ENCODE data around the gene GALNT2. TPM values are rescaled to one million over a fixed set of nuclear protein-coding genes. Genes with fewer than 3 reads are reported as not detected.
A peak's percentile ranks its signal among the peaks of the same experiment; 100 is the strongest.

Gene GALNT2
- total and polyA plus RNA-seq, 9 of the 15 experiments (the other 6 are each of a cell fraction or from before 2014, with no cell fraction given): 1.6 to 106 (median 51.9) TPM

GRCh38 chr1:230175839-230176238 is 108.8 kb downstream of the GALNT2 start:
- no peak for ATAC-seq
- Histone ChIP-seq H3K4me2 (ENCODE audit: insufficient read depth, low read length) (no peak overlapping the region), H3K4me3 (no peak overlapping the region), H3K36me3 (ENCODE audit: control insufficient read depth, insufficient read depth, low read length) (peaks cover 24% of the 10 kb centered on the region; the same call in 2 of the 3 replicates), H3K9me3 (replicated peaks; ENCODE audit: control insufficient read depth, insufficient read depth, low read depth, low read length) (no peaks in the 10 kb centered on the region), H3K27ac (ENCODE audit: extremely low read depth, low read depth, low read length) (no peak overlapping the region), H3K27me3 (ENCODE audit: control insufficient read depth in 2 of 2, insufficient read depth in 2 of 2, low read length in 2 of 2) (no peaks in the 10 kb centered on the region), H3K9ac (ENCODE audit: insufficient read depth in 1 of 2, low read depth in 2 of 2, low read length in 2 of 2) (no peak overlapping the region), H3K9me1 (ENCODE audit: control insufficient read depth, insufficient read depth, low read length) (no peaks in the 10 kb centered on the region), H2AFZ (ENCODE audit: low read depth, low read length) (no peak overlapping the region), H4K20me1 (replicated peaks; ENCODE audit: control insufficient read depth, insufficient read depth, low read length) (0 out of 2 replicates have a peak, but pooled peaks cover 5% of the 10 kb centered on the region), H3K4me1 (replicated peaks in 1 of 2; ENCODE audit: control insufficient read depth in 2 of 2, insufficient read depth in 2 of 2, low read length in 2 of 2) (peaks cover 17 to 44% of the 10 kb centered on the region in 2 experiments), H3K79me2 (ENCODE audit: control insufficient read depth, insufficient read depth, low read length) (peaks cover 51% of the 10 kb centered on the region)
- no peak for FAIRE-seq
- TF ChIP-seq ZKSCAN1 (IDR thresholded peaks at IDR 0.05; ENCODE audit: low read depth, low read length) (peak; percentile 95), ZNF740 (CRISPR knock-in tag; IDR thresholded peaks at IDR 0.05) (no peak), ZNF740 (tag; IDR thresholded peaks at IDR 0.05) (0 out of 4 replicates have a peak, but pooled peaks of 1 of the 2 experiments have one; percentile 15)
- TF ChIP-seq, protein P1, sequence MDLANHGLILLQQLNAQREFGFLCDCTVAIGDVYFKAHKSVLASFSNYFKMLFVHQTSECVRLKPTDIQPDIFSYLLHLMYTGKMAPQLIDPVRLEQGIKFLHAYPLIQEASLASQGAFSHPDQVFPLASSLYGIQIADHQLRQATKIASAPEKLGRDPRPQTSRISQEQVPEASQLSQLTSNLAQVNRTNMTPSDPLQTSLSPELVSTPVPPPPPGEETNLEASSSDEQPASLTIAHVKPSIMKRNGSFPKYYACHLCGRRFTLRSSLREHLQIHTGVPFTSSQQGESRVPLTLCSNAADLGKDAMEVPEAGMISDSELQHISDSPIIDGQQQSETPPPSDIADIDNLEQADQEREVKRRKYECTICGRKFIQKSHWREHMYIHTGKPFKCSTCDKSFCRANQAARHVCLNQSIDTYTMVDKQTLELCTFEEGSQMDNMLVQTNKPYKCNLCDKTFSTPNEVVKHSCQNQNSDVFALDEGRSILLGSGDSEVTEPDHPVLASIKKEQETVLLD (IDR thresholded peaks at IDR 0.05): no peak
- POLR2A ChIA-PET: interaction anchor here (1.2 to 1.5 kb wide), 2 partner anchors 12 to 19 kb away, joined by 3 to 4 read pairs; no protein-coding TSS in a partner anchor
- DNase-seq (ENCODE audit: extremely low read depth in 1 of 4, low spot score in 3 of 4): no peak
- 71% methylated on average over 5 of the region's 5 CpGs for WGBS (ENCODE audit: insufficient coverage, low coverage, missing lambda C conversion rate)
- no TSS peak for BruUV-seq (replicated peaks)
- in situ Hi-C loops (cut with MboI): no loop called here
- intact Hi-C loops (cut with micrococcal nuclease): loop anchor here (10.0 kb wide), 1 partner anchor 331 kb away; no protein-coding TSS in a partner anchor
- CTCF ChIA-PET (ENCODE audit: low intra/inter-chr PET ratio): no interaction called here

Measured in K562 (cell line).